ENCODE data around the gene ALAD. TPM values are rescaled to one million over a fixed set of nuclear protein-coding genes. Genes with fewer than 3 reads are reported as not detected.

ALAD gene
- total and polyA plus RNA-seq, 2 of the 13 experiments (the other 11 are each of a cell fraction or from before 2014, with no cell fraction given), result 21.8 to 30.1 TPM

- TF ChIP-seq ZBTB33 (CRISPR knock-in tag; IDR thresholded peaks at IDR 0.05) (no peak), ZNF30 (CRISPR knock-in tag; IDR thresholded peaks at IDR 0.05) (no peak), KIAA2018 (CRISPR knock-in tag; IDR thresholded peaks at IDR 0.05; ENCODE audit: borderline replicate concordance) (no peak), ZNF326 (CRISPR knock-in tag; IDR thresholded peaks at IDR 0.05; ENCODE audit: borderline replicate concordance) (no peak), ZNF879 (CRISPR knock-in tag; IDR thresholded peaks at IDR 0.05) (no peak), SPEN (CRISPR knock-in tag; IDR thresholded peaks at IDR 0.05; ENCODE audit: low read depth) (no peak), HOXD1 (CRISPR knock-in tag; IDR thresholded peaks at IDR 0.05) (no peak), CENPT (CRISPR knock-in tag; IDR thresholded peaks at IDR 0.05; ENCODE audit: low read depth) (no peak), BORCS8-MEF2B (CRISPR knock-in tag; IDR thresholded peaks at IDR 0.05) (no peak), MTA1 (CRISPR knock-in tag; IDR thresholded peaks at IDR 0.05; ENCODE audit: borderline replicate concordance) (no peak), AGO1 (IDR thresholded peaks at IDR 0.05; ENCODE audit: low read depth, low read length, poor library complexity, severe bottlenecking) (no peak), SIN3A (IDR thresholded peaks at IDR 0.05; ENCODE audit: borderline replicate concordance, low read depth, low read length) (no peak), ZBTB7B (CRISPR knock-in tag; IDR thresholded peaks at IDR 0.05) (no peak), ZMYM3 (CRISPR knock-in tag; IDR thresholded peaks at IDR 0.05) (peak; percentile 9; the same call in 1 of the 2 replicates), ATM (IDR thresholded peaks at IDR 0.05; ENCODE audit: borderline replicate concordance) (no peak), TEF (CRISPR knock-in tag; IDR thresholded peaks at IDR 0.05) (no peak), IRX3 (CRISPR knock-in tag; IDR thresholded peaks at IDR 0.05; ENCODE audit: borderline replicate concordance, low read depth) (no peak), BCL6 (CRISPR knock-in tag; IDR thresholded peaks at IDR 0.05) (0 out of 2 replicates have a peak, but pooled peaks have one; percentile 47), HHEX (CRISPR knock-in tag; IDR thresholded peaks at IDR 0.05) (no peak), GFI1 (CRISPR knock-in tag; IDR thresholded peaks at IDR 0.05; ENCODE audit: borderline replicate concordance) (no peak)
Observed at GRCh38 chr9:113352006-113352405, 49.1 kb downstream of the ALAD start (continued).

Measured in HepG2 (cell line).